HG02610 (cell line): ENCODE data around the gene FAM149A.

Experiments used
- ATAC-seq: cut with Tn5 transposase; IDR thresholded peaks from one replicate; pipeline ENCODE4 v1.9.1; 2021; ENCODE audit warnings: mild to moderate bottlenecking, moderate library complexity; ENCODE audit not compliant: unreplicated experiment

FAM149A gene

GRCh38 chr4:186104890-186105646 lies 564 bp downstream of the FAM149A start:
- ATAC-seq = peak; percentile 14

DNA sequence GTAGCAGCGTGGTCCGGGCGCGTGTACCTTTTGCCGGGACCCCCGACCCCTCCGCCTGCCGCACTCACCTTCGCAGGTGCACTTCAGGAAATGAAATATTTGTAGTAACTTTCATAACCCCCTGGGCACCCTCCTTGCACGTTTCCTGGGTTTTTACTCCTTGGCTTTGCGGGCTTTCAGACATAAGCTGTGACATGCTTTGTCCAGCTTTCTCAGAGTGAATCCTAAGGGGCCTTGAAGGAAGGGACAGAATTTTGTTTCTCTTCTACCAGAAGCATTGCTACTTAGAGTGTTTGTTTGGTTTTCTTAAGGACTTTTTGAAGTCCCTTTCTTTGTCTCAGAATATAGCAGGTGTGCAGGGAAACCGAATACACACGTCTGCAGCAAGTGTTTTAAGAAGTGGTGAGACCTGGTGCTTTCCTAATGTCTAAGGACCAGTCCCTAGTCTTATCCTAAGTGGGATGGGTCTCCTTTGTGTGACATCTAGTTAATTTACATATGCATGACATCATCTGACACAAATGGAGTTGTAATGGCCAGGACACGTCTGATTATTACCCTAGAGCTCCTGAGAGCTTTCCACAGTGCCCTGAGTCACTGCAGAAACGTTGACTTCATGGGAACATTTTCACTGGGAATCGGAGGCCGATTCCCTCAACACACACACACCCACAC lies 1.3 kb downstream of the FAM149A start:
- no peak for ATAC-seq

DNA sequence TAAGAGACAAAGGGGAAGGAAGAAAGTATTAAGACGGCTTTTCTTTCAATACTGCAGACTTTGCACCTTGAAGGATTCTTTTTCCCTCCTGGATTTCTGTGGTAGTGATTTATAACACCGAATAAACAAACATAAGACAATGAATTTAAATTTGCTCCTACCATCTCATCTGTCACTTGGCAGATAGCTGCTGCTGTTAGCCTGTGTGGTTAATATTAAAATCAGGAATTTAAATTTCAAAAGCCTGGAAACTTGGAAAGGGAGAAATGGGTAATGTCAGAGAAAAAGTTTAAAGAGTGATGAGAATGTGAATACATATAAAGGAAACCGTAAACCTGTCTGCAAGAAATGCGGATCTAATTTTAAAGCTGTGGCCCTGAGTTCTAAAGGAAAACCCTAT lies 3.4 kb downstream of the FAM149A start:
- no peak for ATAC-seq

DNA sequence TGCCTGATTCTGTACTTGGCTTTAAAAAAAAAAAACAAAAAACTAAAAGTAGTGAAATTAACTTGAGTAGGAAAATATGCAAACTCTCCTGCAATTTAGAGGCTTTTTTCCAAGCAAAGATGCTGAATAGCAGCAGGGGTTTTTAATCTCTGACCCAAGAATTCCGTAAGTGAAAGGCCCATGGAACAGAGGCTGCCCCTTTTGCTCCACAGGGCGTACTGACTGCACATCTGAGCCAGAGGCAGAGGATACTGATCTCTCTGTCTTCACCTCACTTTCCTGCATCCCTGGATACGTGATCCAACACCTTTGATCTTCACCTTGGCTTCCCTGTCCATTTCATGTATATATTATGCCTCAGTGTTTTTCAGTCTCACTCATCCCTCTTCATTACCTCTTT lies 3.9 kb downstream of the FAM149A start:
- no peak for ATAC-seq

GRCh38 chr4:186109245-186109644 lies 4.7 kb downstream of the FAM149A start:
- ATAC-seq = no peak

GRCh38 chr4:186116697-186117096 lies 12.2 kb downstream of the FAM149A start:
- ATAC-seq = no peak

- ATAC-seq = no peak
Measured at GRCh38 chr4:186118582-186118981, 14.1 kb downstream of the FAM149A start.

GRCh38 chr4:186121057-186121456 lies 16.6 kb downstream of the FAM149A start:
- ATAC-seq = no peak

GRCh38 chr4:186128842-186129241 lies 24.3 kb downstream of the FAM149A start:
- no peak for ATAC-seq

DNA sequence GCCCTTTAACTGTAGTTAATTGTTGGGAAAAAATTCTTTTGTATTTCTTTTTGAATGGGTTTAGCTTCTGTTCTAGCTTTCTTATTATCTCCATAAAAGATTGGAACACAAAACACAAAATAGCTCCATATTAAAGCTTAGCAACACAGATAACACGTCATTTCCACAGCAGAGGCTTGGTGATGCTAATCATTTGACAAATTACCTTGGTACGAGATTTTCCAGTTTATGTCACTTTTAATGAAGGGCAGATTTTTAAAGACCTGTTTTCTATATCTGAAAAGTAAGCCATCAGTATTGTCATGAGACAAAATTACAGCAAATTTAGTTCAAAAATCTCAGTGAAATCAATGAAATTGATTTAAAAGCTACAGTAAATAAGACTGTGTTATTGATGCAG lies 27.4 kb downstream of the FAM149A start:
- no peak for ATAC-seq

DNA sequence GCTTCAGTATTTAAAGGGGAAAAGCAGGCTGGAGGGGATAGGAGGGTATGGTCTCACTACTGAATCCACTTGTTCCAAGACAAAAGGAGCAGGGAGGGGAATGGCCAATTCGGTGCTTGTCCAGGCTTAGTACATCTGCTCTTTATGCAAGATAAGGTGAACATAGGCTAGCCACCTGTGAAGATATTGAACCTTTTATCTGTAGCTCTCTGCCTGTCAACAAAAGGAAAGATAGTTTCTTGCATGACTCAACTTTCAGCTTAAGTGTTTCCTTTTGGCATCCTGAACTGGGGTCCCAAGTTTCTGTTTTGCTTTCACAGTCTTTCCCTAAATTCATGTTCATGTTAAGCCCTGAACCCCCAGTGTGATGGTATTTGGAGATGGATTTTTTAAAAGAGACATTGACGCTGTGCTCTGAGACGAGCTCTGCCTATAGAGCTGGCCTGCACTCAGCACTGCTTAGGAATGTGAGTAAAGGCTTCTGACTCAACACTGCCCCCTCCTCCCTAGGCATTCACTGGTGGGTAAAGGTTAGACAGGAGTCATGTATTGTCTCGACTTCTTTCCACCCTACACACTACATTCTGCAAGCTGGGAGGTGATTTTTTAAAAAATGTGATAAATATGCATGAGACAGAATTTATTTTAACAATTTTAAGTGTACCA lies 28.2 kb downstream of the FAM149A start:
- no peak for ATAC-seq

DNA sequence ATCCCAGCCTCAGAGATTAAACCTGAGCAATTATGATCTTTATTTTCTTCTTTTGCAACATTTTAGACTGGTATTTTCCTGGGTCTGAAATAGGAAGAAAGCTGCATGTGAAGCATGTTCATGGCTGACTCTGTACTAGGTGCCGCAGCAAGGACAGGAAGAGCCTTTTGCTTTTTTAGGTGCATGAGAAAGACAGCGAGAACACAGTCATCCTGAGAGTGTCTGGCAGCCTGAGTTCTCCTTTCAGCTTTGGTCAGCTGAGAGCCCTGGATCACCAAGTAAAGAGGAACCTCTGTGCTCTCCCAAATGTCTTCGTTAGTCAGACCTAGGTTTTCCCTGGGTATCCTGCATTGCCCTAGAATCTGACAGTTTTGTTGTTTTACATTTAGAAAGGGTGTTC lies 29.8 kb downstream of the FAM149A start:
- ATAC-seq = peak; percentile 100

DNA sequence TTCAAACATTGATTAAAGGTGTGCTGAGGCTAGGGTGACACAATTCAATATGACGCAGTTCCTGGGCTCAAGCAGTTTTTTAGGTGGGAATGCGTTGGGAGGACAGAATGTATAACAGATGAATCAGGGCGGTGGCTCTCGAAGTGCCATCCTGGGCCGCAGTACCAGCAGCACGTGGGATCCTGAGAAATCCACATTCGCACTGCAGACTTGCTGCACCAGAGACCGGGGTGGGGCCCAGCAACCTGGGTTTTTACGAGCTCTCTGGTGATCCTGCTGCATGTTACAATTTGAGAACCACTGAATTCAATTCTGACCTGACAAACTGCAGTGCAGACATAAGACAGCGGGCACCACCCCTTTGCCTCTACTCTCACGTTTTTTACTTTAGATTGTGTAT lies 30.4 kb downstream of the FAM149A start:
- no peak for ATAC-seq

GRCh38 chr4:186137196-186137794 lies 32.8 kb downstream of the FAM149A start:
- no peak for ATAC-seq

GRCh38 chr4:186144198-186144945 lies 39.9 kb downstream of the FAM149A start:
- ATAC-seq = peak; percentile 38

GRCh38 chr4:186144946-186145569 lies 40.6 kb downstream of the FAM149A start:
- ATAC-seq = peak; percentile 37

DNA sequence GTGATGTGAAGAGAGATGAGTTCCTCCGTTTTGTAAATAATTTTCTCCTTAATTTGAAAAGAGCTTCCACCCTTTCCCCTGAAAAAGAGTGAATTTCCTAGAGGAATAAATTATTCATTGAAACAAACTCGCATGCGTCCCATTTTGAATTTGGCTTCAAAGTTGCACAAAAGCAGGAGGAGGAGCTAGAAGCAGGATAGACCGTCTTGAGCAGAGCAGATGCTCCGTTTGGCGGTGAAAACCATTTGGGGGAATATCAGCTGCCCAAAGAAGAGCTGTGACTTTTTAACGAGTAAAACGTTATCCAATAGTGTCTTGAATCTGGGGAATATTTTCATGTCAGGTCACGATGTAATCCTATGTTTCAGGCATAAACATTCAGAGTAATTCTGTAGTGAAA lies 42.0 kb downstream of the FAM149A start:
- no peak for ATAC-seq

GRCh38 chr4:186148336-186148975 lies 44.0 kb downstream of the FAM149A start:
- no peak for ATAC-seq

DNA sequence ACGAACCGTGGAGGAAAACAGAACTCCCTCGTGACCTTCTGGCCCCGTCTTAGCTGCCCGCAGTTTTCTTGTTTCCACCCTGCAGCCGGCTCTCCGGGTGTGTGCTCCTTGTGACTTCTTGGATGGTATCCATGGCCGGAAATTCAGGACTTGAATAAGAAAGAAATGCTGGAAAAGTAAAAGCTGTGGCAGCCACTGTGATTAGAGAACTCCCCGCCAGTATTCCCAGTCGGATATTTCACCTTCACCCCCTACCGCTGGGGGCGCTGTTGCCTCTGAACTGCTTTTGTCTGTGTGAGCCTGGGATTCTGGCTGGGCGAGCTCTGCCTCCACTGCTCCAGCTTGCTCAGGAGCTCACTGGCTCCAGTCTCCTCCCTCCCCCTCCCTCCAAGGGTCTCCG lies 45.4 kb downstream of the FAM149A start:
- no peak for ATAC-seq

DNA sequence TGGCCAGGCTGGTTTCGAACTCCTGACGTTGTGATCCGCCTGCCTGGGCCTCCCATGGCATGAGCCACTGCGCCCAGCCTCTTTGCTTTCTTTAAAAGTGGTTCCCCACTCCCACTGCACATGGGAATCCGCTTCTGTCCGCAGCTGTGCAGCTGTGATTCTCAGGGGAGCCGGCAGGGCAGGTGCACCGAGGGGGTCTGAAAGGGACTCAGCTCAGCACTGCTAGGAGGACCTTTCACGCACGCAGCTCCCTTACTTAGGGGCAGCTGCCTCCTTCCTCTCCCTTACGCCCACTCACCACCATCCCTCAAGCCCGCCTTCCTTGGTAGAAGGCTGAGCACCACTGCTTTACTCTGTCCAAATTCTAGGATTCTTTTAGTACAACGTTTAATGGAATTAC lies 46.4 kb downstream of the FAM149A start:
- no peak for ATAC-seq
